Neural progenitor cell (in vitro differentiated cells): ENCODE results near the gene TPD52L1. TPM values are rescaled to one million over a fixed set of nuclear protein-coding genes. Genes with fewer than 3 reads are reported as not detected.

Source experiments
- DNase-seq: peaks from one replicate; pipeline ENCODE4 v3.0.0-alpha.2; 2016; ENCODE audit warnings: low spot score
- H2AFZ ChIP-seq: fragments of 200-600 bp; sonication (generic); replicated peaks from 2 replicates; pipeline ENCODE4 v1.6.1; 2016; ENCODE audit warnings: antibody characterized with exemption
- H3F3A ChIP-seq: fragments of 200-600 bp; sonication (generic); 2 replicates; pipeline ENCODE4 v1.6.1; 2016; ENCODE audit warnings: antibody characterized with exemption, low read depth
- H3K27ac ChIP-seq: fragments of 200-600 bp; sonication (generic); 2 replicates; pipeline ENCODE4 v1.5.1; 2016; ENCODE audit warnings: mild to moderate bottlenecking
- H3K27me3 ChIP-seq: fragments of 200-600 bp; sonication (generic); 2 replicates; pipeline ENCODE4 v1.6.1; 2016; ENCODE audit warnings: mild to moderate bottlenecking, moderate library complexity
- H3K36me3 ChIP-seq: fragments of 200-600 bp; sonication (generic); 2 replicates; pipeline ENCODE4 v1.5.1; 2016
- H3K4me1 ChIP-seq: fragments of 200-600 bp; sonication (generic); 2 replicates; pipeline ENCODE4 v1.6.1; 2016; ENCODE audit warnings: mixed run types
- H3K4me2 ChIP-seq: fragments of 200-600 bp; sonication (generic); 2 replicates; pipeline ENCODE4 v1.6.1; 2016
- H3K4me3 ChIP-seq: fragments of 200-600 bp; sonication (generic); 2 replicates; pipeline ENCODE4 v1.5.1; 2016
- H3K79me2 ChIP-seq: fragments of 200-600 bp; sonication (generic); 2 replicates; pipeline ENCODE4 v1.6.1; 2016; ENCODE audit warnings: low read depth
- H3K9ac ChIP-seq: fragments of 200-600 bp; sonication (generic); 2 replicates; pipeline ENCODE4 v1.6.1; 2016
- H3K9me3 ChIP-seq: fragments of 200-600 bp; sonication (generic); 2 replicates; pipeline ENCODE4 v1.5.1; 2016; ENCODE audit warnings: low read depth
- H4K20me1 ChIP-seq: fragments of 200-600 bp; sonication (generic); 2 replicates; pipeline ENCODE4 v1.6.1; 2016; ENCODE audit warnings: low read depth
- H3K27ac Mint-ChIP-seq: 3 replicates; pipeline ENCODE4 v1.8.0; 2021; ENCODE audit warnings: mixed read lengths
- H3K27me3 Mint-ChIP-seq: 2 replicates; pipeline ENCODE4 v1.8.0; 2022; ENCODE audit warnings: low read depth, mild to moderate bottlenecking, inconsistent platforms, moderate library complexity, mixed read lengths; ENCODE audit not compliant: insufficient read depth
- H3K36me3 Mint-ChIP-seq: 3 replicates; pipeline ENCODE4 v1.8.0; 2021; ENCODE audit warnings: mixed read lengths
- H3K4me1 Mint-ChIP-seq: 3 replicates; pipeline ENCODE4 v1.8.0; 2021; ENCODE audit warnings: mixed read lengths
- H3K4me3 Mint-ChIP-seq: 3 replicates; pipeline ENCODE4 v1.8.0; 2021; ENCODE audit warnings: mild to moderate bottlenecking, moderate library complexity, mixed read lengths
- H3K9me3 Mint-ChIP-seq: 3 replicates; pipeline ENCODE4 v1.8.0; 2020; ENCODE audit warnings: mixed read lengths
- CTCF ChIP-seq: fragments of 200-600 bp; sonication (generic); IDR thresholded peaks from 2 replicates; pipeline ENCODE4 v1.5.1; 2017; ENCODE audit warnings: antibody characterized with exemption, mild to moderate bottlenecking
- EZH2 ChIP-seq: fragments of 200-600 bp; sonication (generic); IDR thresholded peaks from 2 replicates; pipeline ENCODE4 v1.6.1; 2017; ENCODE audit warnings: antibody characterized with exemption, mild to moderate bottlenecking, moderate library complexity
- EZH2phosphoT487 ChIP-seq: fragments of 200-600 bp; sonication (generic); IDR thresholded peaks from 2 replicates; pipeline ENCODE4 v1.6.1; 2017; ENCODE audit warnings: antibody characterized with exemption
- total RNA-seq: library from RNA; depleted of rRNA; stranded (reverse); fragments of >200 nt; gene quantifications from 2 replicates; pipeline ENCODE4 v1.2.3, GENCODE V29; 2015; ENCODE audit warnings: low replicate concordance

The TPD52L1 gene
- total RNA-seq, 1 donor from 2014 or later: 9.5 TPM

DNA sequence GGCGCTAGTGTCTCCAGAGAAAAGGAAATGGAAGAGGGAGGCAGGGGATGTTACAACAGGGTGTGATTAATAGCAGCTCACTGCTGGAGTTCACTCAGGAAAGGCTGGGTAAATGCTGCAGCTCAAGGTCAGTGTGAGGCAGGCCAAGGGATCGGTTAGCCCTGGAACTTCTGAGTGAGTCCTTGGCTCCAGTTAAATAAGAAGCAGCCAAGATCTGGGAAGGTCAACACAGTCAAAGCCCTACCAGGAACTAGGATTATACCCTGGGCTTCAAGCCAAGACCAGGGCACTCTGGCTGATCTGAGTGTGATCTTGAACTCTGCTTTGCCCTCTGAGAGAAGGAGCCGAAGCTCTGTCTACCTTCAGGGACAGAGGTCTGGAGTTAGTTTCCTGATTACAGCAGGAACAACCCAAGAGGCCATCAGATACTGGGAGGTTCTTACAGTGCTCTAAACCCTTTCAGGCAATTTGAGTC lies 44.3 kb downstream of the TPD52L1 start:
- no peaks in the 10 kb centered on the region for H3K36me3 Mint-ChIP-seq
- DNase-seq: no peak
- no peak overlapping the region for H3K4me2 ChIP-seq

DNA sequence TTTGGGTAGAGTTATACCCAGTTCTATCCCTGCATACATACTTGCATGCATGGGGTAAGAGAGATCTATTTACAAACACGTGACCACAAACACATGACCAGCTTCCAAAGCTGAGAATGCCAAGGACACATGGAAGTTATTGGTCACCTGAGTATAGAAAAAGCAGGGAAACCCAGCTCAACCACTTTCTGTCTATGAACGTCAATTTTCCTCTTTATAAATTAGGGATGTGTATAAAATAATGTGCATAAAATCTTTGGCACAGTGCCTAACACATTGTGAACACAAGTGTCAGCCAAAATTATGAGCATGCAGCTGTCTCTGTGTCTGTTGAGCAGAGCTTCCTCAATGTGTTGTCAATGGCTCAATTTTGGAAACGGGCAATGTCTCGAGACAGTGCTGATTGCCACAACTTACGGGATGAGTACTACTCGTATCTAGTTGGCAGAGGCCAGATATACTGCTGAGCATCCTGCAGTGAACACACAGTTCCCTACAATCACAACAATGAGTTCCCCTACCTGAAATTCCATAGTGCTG lies 44.9 kb downstream of the TPD52L1 start:
- H3K27ac ChIP-seq: no peak overlapping the region
- Mint-ChIP-seq H3K27me3 (peaks cover 2% of the 10 kb centered on the region), H3K27ac (no peak overlapping the region)

More for the DNA sequence above, 44.3 kb downstream of the TPD52L1 start:
- no peaks in the 10 kb centered on the region for H4K20me1 ChIP-seq
- no peaks in the 10 kb centered on the region for H3F3A ChIP-seq
- Mint-ChIP-seq H3K27me3 (peaks cover 2% of the 10 kb centered on the region), H3K4me1 (peaks cover 25% of the 10 kb centered on the region), H3K27ac (no peak overlapping the region), H3K9me3 (no peaks in the 10 kb centered on the region), H3K4me3 (no peak overlapping the region)
- H3K79me2 ChIP-seq: no peaks in the 10 kb centered on the region
- H3K4me1 ChIP-seq: no peaks in the 10 kb centered on the region
- no peak for TF ChIP-seq EZH2phosphoT487
- no peak for TF ChIP-seq EZH2
- no peak for TF ChIP-seq CTCF
- H3K9ac ChIP-seq: no peak overlapping the region
- H3K36me3 ChIP-seq: no peaks in the 10 kb centered on the region
- no peaks in the 10 kb centered on the region for H3K9me3 ChIP-seq
- no peak overlapping the region for H2AFZ ChIP-seq
- H3K27me3 ChIP-seq: no peaks in the 10 kb centered on the region
- H3K4me3 ChIP-seq: no peak overlapping the region
- H3K27ac ChIP-seq: no peak overlapping the region

GRCh38 chr6:125200941-125201340 lies 47.4 kb downstream of the TPD52L1 start:
- Histone ChIP-seq H3F3A (no peaks in the 10 kb centered on the region), H4K20me1 (no peaks in the 10 kb centered on the region), H3K27ac (no peak overlapping the region), H3K4me2 (no peak overlapping the region), H3K79me2 (no peaks in the 10 kb centered on the region), H2AFZ (no peak overlapping the region), H3K4me1 (peaks cover 7% of the 10 kb centered on the region), H3K9ac (no peak overlapping the region), H3K4me3 (no peak overlapping the region), H3K9me3 (no peaks in the 10 kb centered on the region), H3K36me3 (no peaks in the 10 kb centered on the region), H3K27me3 (no peaks in the 10 kb centered on the region)
- Mint-ChIP-seq H3K27ac (no peak overlapping the region), H3K4me1 (peaks cover 30% of the 10 kb centered on the region), H3K27me3 (no peaks in the 10 kb centered on the region), H3K9me3 (no peaks in the 10 kb centered on the region), H3K4me3 (no peak overlapping the region), H3K36me3 (no peaks in the 10 kb centered on the region)
- TF ChIP-seq CTCF (no peak), EZH2 (no peak), EZH2phosphoT487 (no peak)
- no peak for DNase-seq

More for the DNA sequence above, 44.9 kb downstream of the TPD52L1 start:
- H3K79me2 ChIP-seq: no peaks in the 10 kb centered on the region
- Mint-ChIP-seq H3K4me1 (peaks cover 31% of the 10 kb centered on the region), H3K9me3 (no peaks in the 10 kb centered on the region), H3K36me3 (no peaks in the 10 kb centered on the region), H3K4me3 (no peak overlapping the region)
- H3K4me1 ChIP-seq: peaks cover 3% of the 10 kb centered on the region
- no peaks in the 10 kb centered on the region for H3K27me3 ChIP-seq
- no peak overlapping the region for H3K4me3 ChIP-seq
- no peak overlapping the region for H3K4me2 ChIP-seq
- H3K9me3 ChIP-seq: no peaks in the 10 kb centered on the region
- no peaks in the 10 kb centered on the region for H3K36me3 ChIP-seq
- TF ChIP-seq EZH2: no peak
- TF ChIP-seq CTCF: no peak
- no peaks in the 10 kb centered on the region for H3F3A ChIP-seq
- DNase-seq: no peak
- H2AFZ ChIP-seq: no peak overlapping the region
- H3K9ac ChIP-seq: no peak overlapping the region
- H4K20me1 ChIP-seq: no peaks in the 10 kb centered on the region
